ENCODE measurements around the gene SCO2. TPM values are rescaled to one million over a fixed set of nuclear protein-coding genes. Genes with fewer than 3 reads are reported as not detected.
A peak's percentile ranks its signal among the peaks of the same experiment; 100 is the strongest.

The SCO2 gene
- total and polyA plus RNA-seq, 9 of the 15 experiments (the other 6 are each of a cell fraction or from before 2014, with no cell fraction given) = 0.34 to 4.0 (median 1.1) TPM; not detected in 3

DNA sequence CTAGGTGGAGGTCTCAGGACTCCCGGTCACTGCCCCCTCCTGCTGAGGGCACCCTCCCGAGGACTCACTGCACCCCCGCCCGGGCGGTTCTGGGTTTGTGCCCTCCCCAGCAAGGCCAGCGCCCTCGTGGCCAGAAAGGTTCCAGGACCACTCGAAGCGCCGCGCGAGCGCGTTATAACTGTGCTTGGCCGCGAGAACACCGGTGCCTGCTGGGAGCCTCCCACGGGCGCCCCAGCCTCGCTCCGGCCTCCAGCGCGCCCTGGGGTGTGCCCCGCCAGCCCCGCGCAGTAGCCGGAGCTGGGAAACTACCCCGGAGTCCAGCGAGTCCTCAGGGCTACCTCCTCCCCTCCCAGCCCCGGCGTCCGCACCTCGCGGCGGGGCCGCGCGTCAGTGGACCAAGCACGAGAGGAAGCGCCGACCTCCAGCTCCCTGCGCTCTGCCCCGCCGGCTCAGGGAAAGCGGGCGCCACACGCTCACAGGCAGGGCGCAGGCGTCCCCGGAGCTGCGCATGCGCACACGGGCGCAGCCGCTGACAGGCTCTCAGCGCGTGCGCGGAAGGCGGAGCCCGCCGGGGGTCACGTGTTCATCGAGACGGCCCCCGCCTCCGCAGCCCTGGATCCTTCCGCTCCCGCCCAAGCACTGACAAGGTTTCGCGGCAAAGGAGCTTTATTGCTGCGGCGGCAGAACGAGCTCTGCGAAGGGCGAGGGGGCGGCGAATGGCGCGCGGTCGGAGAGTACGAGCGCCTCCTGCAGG, at the start of gene SCO2 (continued):
- TF ChIP-seq, protein P1, sequence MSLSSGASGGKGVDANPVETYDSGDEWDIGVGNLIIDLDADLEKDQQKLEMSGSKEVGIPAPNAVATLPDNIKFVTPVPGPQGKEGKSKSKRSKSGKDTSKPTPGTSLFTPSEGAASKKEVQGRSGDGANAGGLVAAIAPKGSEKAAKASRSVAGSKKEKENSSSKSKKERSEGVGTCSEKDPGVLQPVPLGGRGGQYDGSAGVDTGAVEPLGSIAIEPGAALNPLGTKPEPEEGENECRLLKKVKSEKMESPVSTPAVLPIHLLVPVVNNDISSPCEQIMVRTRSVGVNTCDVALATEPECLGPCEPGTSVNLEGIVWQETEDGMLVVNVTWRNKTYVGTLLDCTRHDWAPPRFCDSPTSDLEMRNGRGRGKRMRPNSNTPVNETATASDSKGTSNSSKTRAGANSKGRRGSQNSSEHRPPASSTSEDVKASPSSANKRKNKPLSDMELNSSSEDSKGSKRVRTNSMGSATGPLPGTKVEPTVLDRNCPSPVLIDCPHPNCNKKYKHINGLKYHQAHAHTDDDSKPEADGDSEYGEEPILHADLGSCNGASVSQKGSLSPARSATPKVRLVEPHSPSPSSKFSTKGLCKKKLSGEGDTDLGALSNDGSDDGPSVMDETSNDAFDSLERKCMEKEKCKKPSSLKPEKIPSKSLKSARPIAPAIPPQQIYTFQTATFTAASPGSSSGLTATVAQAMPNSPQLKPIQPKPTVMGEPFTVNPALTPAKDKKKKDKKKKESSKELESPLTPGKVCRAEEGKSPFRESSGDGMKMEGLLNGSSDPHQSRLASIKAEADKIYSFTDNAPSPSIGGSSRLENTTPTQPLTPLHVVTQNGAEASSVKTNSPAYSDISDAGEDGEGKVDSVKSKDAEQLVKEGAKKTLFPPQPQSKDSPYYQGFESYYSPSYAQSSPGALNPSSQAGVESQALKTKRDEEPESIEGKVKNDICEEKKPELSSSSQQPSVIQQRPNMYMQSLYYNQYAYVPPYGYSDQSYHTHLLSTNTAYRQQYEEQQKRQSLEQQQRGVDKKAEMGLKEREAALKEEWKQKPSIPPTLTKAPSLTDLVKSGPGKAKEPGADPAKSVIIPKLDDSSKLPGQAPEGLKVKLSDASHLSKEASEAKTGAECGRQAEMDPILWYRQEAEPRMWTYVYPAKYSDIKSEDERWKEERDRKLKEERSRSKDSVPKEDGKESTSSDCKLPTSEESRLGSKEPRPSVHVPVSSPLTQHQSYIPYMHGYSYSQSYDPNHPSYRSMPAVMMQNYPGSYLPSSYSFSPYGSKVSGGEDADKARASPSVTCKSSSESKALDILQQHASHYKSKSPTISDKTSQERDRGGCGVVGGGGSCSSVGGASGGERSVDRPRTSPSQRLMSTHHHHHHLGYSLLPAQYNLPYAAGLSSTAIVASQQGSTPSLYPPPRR (CRISPR knock-in tag; IDR thresholded peaks at IDR 0.05; ENCODE audit: borderline replicate concordance) = no peak
- no peak for TF ChIP-seq ARNT (IDR thresholded peaks at IDR 0.05)
- TF ChIP-seq SIN3A (IDR thresholded peaks at IDR 0.05; ENCODE audit: borderline replicate concordance in 2 of 2, control insufficient read depth in 1 of 2, low read depth in 2 of 2, low read length in 2 of 2) = peak; percentile 20 to 30; a peak in 2 of 4 replicates
- TF ChIP-seq RBM17 (IDR thresholded peaks at IDR 0.05; ENCODE audit: borderline replicate concordance, low read depth, low read length) = no peak
- TF ChIP-seq E2F3 (CRISPR knock-in tag; IDR thresholded peaks at IDR 0.05) = peak; percentile 87
- 0 out of 2 replicates have a peak, but pooled peaks have one; percentile 3 for TF ChIP-seq RBM34 (IDR thresholded peaks at IDR 0.05; ENCODE audit: borderline replicate concordance, insufficient read depth, low read length)
- TF ChIP-seq CREB1 (IDR thresholded peaks at IDR 0.05) = peak; percentile 9; the same call in 1 of the 2 replicates
- TF ChIP-seq CREB1 (CRISPR knock-in tag; IDR thresholded peaks at IDR 0.05) = peak; percentile 61; the same call in 1 of the 2 replicates
- TF ChIP-seq CHCHD3 (CRISPR knock-in tag; IDR thresholded peaks at IDR 0.05) = no peak
- TF ChIP-seq, protein P2, sequence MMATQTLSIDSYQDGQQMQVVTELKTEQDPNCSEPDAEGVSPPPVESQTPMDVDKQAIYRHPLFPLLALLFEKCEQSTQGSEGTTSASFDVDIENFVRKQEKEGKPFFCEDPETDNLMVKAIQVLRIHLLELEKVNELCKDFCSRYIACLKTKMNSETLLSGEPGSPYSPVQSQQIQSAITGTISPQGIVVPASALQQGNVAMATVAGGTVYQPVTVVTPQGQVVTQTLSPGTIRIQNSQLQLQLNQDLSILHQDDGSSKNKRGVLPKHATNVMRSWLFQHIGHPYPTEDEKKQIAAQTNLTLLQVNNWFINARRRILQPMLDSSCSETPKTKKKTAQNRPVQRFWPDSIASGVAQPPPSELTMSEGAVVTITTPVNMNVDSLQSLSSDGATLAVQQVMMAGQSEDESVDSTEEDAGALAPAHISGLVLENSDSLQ (IDR thresholded peaks at IDR 0.05) = peak; percentile 47
- peak; percentile 64; the same call in 1 of the 2 replicates for TF ChIP-seq GABPB1 (CRISPR knock-in tag; IDR thresholded peaks at IDR 0.05)
- TF ChIP-seq MCM2 (IDR thresholded peaks at IDR 0.05; ENCODE audit: low read depth) = no peak
- peak; percentile 60 for TF ChIP-seq CTBP1 (IDR thresholded peaks at IDR 0.05; ENCODE audit: borderline replicate concordance)
- TF ChIP-seq, protein P3, sequence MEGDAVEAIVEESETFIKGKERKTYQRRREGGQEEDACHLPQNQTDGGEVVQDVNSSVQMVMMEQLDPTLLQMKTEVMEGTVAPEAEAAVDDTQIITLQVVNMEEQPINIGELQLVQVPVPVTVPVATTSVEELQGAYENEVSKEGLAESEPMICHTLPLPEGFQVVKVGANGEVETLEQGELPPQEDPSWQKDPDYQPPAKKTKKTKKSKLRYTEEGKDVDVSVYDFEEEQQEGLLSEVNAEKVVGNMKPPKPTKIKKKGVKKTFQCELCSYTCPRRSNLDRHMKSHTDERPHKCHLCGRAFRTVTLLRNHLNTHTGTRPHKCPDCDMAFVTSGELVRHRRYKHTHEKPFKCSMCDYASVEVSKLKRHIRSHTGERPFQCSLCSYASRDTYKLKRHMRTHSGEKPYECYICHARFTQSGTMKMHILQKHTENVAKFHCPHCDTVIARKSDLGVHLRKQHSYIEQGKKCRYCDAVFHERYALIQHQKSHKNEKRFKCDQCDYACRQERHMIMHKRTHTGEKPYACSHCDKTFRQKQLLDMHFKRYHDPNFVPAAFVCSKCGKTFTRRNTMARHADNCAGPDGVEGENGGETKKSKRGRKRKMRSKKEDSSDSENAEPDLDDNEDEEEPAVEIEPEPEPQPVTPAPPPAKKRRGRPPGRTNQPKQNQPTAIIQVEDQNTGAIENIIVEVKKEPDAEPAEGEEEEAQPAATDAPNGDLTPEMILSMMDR (IDR thresholded peaks at IDR 0.05 in 2 of 3, conservative IDR thresholded peaks at IDR 0.05 in 1 of 3; ENCODE audit: insufficient read depth in 2 of 3, low read depth in 1 of 3, low read length in 3 of 3) = peak; percentile 45 to 60 (median 48); a peak in 5 of 6 replicates
- TF ChIP-seq ZNF561 (CRISPR knock-in tag; conservative IDR thresholded peaks at IDR 0.05) = no peak
- TF ChIP-seq CREM (IDR thresholded peaks at IDR 0.05; ENCODE audit: low read depth) = peak; percentile 25
- TF ChIP-seq NR2C1 (IDR thresholded peaks at IDR 0.05) = no peak
- 0 out of 2 replicates have a peak, but pooled peaks have one; percentile 59 for TF ChIP-seq NR2C1 (tag; IDR thresholded peaks at IDR 0.05)
- TF ChIP-seq ZNF165 (CRISPR knock-in tag; IDR thresholded peaks at IDR 0.05; ENCODE audit: borderline replicate concordance) = no peak
- TF ChIP-seq FOXK2 (conservative IDR thresholded peaks at IDR 0.05 in 1 of 2, IDR thresholded peaks at IDR 0.05 in 1 of 2; ENCODE audit: low read depth in 2 of 2) = peak in 1 of 2 experiments; percentile 49; a peak in 1 of 4 replicates
